GM12864 (cell line): Measurements from ENCODE around the gene LCA5.
A peak's percentile ranks its signal among the peaks of the same experiment; 100 is the strongest.

Source experiments
- DNase-seq: peaks from one replicate; pipeline ENCODE4 v3.0.0-alpha.2; 2011; ENCODE audit warnings: low read depth
- H3K4me3 ChIP-seq: 2 replicates; pipeline ENCODE4 v1.5.1; 2011; ENCODE audit warnings: mild to moderate bottlenecking, low read depth, low read length, control low read depth
- CTCF ChIP-seq: IDR thresholded peaks from 2 replicates; pipeline ENCODE4 v1.5.1; 2011; ENCODE audit warnings: low read depth, mild to moderate bottlenecking, moderate library complexity, low read length, control low read depth, inconsistent platforms; ENCODE audit errors: missing control alignments

Gene LCA5

GRCh38 chr6:79551401-79551800, 14.2 kb upstream of the LCA5 start:
- no peak overlapping the region for H3K4me3 ChIP-seq
- no peak for DNase-seq
- no peak for TF ChIP-seq CTCF

GRCh38 chr6:79548304-79548703, 11.1 kb upstream of the LCA5 start:
- no peak for DNase-seq
- no peak overlapping the region for H3K4me3 ChIP-seq
- no peak for TF ChIP-seq CTCF

- no peak for TF ChIP-seq CTCF
- H3K4me3 ChIP-seq, result no peak overlapping the region
- DNase-seq, result no peak
These were observed 9.0 kb upstream of the LCA5 start for GRCh38 chr6:79546186-79546585.

- DNase-seq, result peak; percentile 41
- peak; percentile 44 for TF ChIP-seq CTCF
- H3K4me3 ChIP-seq, result peak overlapping the region; percentile 12; the same call in 1 of the 2 replicates
These were observed 7.8 kb upstream of the LCA5 start for GRCh38 chr6:79544939-79545450.

GRCh38 chr6:79544299-79544927, 7.2 kb upstream of the LCA5 start:
- peak; percentile 39 for DNase-seq
- TF ChIP-seq CTCF, result no peak
- H3K4me3 ChIP-seq, result no peak overlapping the region

- DNase-seq, result no peak
- no peak for TF ChIP-seq CTCF
- no peak overlapping the region for H3K4me3 ChIP-seq
These were observed 6.7 kb upstream of the LCA5 start for GRCh38 chr6:79543886-79544285.

GRCh38 chr6:79543411-79543810, 6.2 kb upstream of the LCA5 start:
- no peak overlapping the region for H3K4me3 ChIP-seq
- no peak for TF ChIP-seq CTCF
- DNase-seq, result no peak
